GM19328 (cell line): ENCODE results near the gene FARS2.
"Not testable (repeated sequence)": the region's sequence is repeated elsewhere in the genome, so short reads cannot be mapped to it uniquely, and the experiment has no call there.

Experiments
- ATAC-seq: cut with Tn5 transposase; IDR thresholded peaks from one replicate; pipeline ENCODE4 v1.9.1; 2021; ENCODE audit warnings: mild to moderate bottlenecking, moderate library complexity; ENCODE audit not compliant: unreplicated experiment

The FARS2 gene

GRCh38 chr6:5676701-5677100 is 415.4 kb downstream of the FARS2 start:
- ATAC-seq, result no peak

GRCh38 chr6:5677219-5678000 is 416.1 kb downstream of the FARS2 start:
- ATAC-seq, result no peak

DNA sequence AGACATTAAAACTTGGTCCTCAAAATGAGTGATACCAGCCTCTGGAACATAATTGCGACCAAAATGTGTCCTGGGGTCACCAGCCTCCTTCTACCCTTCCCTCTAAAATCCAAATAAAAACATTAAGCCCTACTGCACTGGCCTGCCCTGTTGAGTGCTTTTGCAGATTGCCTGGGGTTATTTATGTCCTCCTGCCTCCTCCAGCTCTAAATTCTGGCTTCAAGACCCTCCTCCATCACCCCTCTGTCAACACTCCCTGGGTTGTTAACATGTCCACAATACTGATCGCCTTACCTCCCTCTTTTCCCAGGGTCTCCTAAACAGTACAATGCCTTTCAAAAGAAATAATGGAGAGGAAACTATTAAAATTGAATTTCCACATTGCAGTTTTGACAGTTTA is 418.0 kb downstream of the FARS2 start:
- no peak for ATAC-seq

DNA sequence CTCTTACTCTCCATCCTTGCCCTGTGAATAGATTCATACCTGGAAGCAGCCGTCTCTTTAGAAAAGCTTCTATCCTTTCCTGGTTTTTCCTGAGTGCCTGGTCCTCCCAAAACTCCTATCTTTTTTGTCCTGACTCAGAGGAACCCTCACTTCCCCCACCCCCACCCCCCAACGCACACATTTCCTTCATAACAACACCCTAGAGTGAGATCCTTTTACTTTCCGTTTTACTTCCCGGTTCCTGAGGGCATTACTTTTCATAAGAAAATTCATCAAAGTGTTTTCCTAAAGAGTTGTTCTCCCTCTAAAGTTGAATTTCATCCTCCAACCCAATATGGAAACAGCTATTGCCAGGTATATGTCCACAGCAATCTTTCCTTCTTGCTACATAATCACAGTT is 418.4 kb downstream of the FARS2 start:
- no peak for ATAC-seq

DNA sequence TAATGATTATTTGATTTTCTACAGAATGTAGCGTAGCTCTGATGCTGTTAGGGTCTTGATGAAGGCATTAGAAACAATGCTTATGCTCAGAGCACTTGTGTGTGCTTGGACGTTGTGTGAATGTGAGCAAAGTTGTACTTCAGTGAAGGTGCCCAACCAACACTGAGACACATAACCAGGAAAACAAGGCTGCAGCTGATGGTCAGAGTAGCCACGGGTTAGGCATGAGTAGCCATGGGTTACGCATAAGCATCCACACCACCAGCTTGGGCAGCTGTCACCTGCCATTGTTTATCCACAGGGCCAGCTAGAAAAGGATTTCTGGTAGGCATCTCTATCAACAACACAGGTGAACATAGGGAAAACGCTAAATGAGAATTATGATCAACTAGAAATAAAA is 418.8 kb downstream of the FARS2 start:
- ATAC-seq, result no peak

- ATAC-seq, result no peak
Measured at GRCh38 chr6:5681480-5681879, 420.2 kb downstream of the FARS2 start.

DNA sequence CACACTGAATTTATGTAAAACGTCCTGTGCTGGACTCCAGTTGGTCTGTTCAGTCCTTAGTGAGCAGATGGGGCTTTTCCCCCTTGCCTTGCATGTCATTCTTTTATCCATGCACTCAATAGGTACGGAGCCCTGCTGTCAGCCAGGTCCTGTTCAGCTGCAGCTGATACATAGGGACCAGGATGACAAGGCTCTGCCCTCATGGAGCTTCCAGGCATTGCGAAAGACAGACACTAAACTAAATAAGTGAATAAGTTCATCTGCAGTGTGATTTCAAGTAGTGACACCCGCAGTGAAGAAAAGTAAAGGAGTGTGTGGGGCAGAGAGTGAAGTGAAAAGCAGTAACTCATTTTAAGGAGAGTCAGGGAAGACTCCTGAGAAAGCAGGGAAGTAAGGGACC is 421.2 kb downstream of the FARS2 start:
- no peak for ATAC-seq

- not testable (repeated sequence) for ATAC-seq
Measured at GRCh38 chr6:5683747-5684146, 422.4 kb downstream of the FARS2 start.

DNA sequence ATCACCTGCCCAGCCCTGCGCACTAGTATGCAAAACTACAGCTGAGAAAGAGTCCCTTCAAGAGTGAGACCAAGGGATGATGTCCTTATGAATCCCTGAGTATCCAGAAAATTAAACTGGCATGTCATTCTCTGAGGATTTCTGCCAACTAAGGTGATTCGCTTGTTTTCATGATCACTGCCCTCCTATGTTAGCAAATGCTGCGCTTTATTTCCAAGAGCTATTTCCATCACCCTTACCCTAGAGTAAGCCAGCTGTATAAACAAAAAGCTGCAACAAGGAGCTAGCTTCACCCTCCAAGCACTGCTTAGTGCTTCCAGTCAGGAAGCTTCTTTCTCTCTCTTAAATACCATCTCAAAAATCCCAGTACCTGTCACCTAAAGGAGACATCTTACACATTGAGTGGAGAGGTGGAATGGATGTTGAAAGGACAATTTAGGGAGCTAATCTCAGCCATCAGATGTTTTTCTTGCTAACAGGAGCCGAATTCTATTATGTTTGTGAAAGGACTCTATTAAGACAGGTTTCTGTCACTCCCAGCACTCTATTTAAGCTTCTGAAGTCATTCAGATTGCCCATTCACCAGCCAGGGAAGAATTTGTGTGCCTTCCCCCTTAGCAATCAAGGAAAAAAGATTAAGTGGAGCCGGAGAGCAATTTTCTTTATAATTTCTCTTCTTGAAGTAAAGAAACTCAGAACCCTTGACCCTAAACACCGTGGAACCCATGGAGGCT is 423.2 kb downstream of the FARS2 start:
- no peak for ATAC-seq

DNA sequence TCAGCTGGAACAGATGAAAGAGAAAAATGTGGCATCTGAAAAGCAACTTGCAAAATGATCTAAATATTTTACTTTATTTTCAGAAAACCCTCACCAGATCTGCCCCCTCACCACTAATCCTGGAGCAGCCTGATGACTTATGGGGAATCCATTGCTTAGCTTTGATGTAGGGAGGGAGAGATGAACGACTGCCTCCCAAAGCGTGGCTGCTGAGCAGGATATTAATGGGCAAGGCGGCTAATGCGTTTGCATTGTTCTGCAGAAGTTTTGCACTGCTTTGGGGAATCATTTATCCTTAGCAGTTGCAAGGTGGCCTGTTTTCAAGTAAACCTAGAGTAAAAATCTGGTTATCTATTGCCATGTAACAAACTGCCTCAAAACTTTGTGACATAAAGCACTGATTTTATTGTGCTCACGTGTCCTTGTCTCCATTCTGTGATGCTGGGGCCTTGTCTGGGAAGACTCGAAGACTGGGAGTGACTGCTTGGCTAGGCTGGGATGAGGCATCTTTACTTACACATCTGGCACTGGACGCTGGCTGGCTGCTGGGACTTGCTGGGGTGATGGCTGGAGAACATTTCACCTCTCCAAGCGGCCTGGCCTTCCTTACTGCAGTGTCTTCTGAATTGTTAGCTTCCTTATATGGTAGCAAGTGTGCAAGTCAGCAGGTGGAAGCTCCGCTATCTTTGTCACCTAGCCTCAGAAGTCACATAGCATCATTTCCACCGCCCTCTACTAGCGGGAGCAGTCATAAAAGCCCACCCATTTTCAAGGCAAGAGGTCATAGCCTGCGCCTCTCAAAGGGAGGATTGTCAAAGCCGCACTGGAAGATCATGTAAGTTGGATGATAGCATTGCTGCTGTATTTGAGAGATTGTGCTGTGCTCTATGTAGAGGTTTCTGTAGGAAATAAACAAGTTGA is 432.2 kb downstream of the FARS2 start:
- ATAC-seq, result no peak

- ATAC-seq, result no peak
Measured at GRCh38 chr6:5695260-5696245, 434.2 kb downstream of the FARS2 start.

DNA sequence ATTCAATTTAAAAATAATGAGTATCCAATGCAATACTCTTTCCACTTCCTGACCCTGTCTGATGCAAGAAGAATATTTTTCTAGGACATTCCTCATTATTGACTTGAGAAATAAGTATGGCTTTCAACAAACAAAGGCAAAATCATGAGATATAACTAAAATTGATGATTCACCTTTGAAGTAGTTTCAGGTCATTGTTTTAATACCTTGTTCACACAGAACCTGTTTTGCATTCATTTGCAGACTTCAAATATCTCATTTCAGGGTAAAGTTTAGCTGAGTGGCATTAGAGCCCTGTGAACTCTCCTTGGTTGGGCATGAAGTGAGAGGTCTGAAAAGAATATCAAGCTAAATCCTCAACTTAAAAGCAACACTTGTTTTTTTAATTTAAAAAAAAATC is 436.2 kb downstream of the FARS2 start:
- ATAC-seq, result no peak

GRCh38 chr6:5698318-5698717 is 437.0 kb downstream of the FARS2 start:
- ATAC-seq, result no peak

DNA sequence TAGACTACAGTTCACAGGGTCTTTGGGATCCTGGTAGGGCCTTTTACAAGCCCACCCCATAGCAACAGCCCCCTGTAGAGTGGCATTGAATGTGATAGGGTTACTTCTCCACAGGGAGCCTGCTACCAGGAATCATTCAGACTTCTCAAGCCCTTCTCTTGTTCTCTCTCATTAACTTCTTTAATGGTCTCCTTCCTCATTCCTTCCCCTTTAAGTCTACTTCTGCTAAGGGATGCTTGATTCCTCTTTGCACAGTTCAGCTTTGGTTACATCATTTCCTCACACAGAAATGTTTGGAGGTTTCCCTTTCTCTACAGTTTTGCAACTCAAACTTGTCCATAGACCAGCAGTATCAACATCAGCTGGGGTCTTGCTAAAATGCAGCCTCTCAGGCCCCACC is 437.8 kb downstream of the FARS2 start:
- not testable (repeated sequence) for ATAC-seq

DNA sequence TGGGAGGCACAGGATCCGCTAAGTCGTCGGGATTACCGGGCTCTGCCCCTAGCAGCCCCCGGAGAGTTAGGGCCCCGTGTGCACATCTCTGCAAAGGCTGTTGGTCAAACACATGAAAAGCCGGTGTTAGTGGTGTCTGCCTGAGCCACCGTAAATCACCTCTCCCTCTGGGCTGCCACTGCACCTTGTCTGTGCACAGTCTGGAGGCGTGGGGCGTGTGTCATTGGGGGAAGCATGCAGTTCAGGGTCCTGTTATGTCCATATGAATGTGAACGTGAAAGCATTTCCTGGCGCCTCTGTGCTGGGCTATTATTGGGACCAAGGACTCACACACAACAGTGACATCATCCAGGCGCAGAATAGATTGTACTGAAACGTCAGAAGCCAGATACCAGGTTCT is 439.9 kb downstream of the FARS2 start:
- no peak for ATAC-seq

DNA sequence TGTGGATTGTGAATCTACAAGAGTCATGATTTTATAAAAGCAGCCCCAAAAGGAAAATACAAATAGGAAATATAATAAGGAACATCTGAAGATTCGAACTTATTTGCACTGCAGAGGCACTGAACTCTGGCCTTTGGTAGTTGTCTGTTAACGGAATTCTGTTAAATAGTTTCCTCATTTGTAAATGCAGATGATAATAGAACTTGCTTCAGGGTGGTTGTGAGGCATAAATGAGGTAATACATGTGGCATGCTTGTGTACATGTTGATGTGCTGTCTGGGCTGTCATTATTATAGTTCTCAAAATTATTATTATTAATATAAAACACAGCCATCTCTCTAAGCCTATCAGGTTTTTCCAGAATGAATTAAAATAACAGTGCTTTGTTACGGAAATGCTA is 443.4 kb downstream of the FARS2 start:
- no peak for ATAC-seq

GRCh38 chr6:5705252-5705651 is 443.9 kb downstream of the FARS2 start:
- ATAC-seq, result no peak

DNA sequence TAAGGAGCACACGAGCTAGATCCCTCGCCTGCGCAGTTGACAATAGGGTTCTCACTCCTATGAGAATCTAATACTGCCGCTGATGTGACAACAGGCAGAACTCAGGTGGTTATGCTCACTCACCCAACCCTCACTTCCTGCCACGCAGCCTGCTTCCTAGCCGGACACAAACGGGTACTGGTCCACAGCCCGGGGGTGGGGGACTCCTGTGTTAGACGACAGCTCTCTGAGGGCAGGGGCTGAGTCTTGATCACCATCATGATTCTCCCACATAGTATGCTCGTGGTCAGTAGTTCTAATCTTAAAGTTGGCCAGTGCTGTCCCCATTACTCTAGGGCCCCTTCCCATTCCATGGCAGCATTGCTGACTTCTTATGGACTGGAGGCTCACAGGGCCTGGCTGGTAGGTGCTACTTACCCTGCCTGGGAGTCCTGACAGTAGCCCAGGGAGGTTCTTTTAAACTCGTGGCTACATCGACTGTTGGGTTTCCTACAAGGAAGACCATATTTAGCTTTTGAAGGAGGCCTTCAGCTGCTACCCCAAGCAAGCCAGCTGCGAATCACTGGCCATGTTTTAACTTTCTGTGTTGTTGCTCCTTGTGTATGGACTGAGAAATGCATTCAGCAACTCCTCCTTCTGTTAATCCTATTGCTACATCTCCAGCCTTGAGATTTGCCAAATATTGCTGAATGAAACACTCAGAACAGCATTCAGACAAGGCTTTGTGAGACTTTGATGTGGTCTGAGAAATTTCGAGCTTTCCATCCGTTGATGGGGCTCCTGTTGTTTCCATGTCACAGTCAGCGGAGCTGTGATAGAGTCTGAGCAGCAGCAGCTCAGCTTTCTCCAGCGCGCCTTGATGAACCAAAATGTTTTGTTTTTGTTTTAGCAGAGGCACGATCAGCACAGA is 445.1 kb downstream of the FARS2 start:
- ATAC-seq, result no peak
